Tibial artery (tissue), 4 donors: ENCODE data around the gene LEAP2.

Experiments used
- DNase-seq, 2 donors: peaks; one replicate each; pipeline ENCODE4 v3.0.0-alpha.2; 2019
- H3K27ac ChIP-seq, 2 donors: fragments of 200-600 bp; sonication (generic) in 1 of 2; 1 replicate in 1 of 2; 2 replicates in 1 of 2; pipeline ENCODE4 v1.5.1; 2018 to 2019; ENCODE audit warnings: mild to moderate bottlenecking in 1 of 2
- H3K27me3 ChIP-seq, 2 donors: fragments of 200-600 bp; sonication (generic) in 1 of 2; one replicate each; pipeline versions ENCODE4 v1.5.1 to v1.6.0; 2016 to 2019
- H3K36me3 ChIP-seq, 3 donors: fragments of 200-600 bp; sonication (generic) in 2 of 3; one replicate each; pipeline ENCODE4 v1.5.1; 2016 to 2019; ENCODE audit warnings: mild to moderate bottlenecking in 2 of 3
- H3K4me1 ChIP-seq, 4 donors: fragments of 200-600 bp; sonication (generic) in 2 of 4; 1 replicate in 3 of 4; 2 replicates in 1 of 4; pipeline ENCODE4 v1.5.1; 2016 to 2019
- H3K4me3 ChIP-seq, 2 donors: fragments of 200-600 bp; sonication (generic) in 1 of 2; 1 replicate in 1 of 2; 2 replicates in 1 of 2; pipeline ENCODE4 v1.5.1; 2018 to 2019; ENCODE audit warnings: mild to moderate bottlenecking in 2 of 2
- H3K9me3 ChIP-seq, 3 donors: fragments of 200-600 bp; sonication (generic) in 1 of 3; one replicate each; pipeline ENCODE4 v1.5.1; 2016 to 2019
- intact Hi-C: fragments of 100-400 bp; cut with DNase I; formaldehyde crosslinking; loops from one replicate; pipeline ENCODE4 v1.15.0; 2023; ENCODE audit warnings: low total_unique reads
- TF ChIP-seq, protein P1 (sequence below), 2 experiments: fragments of 200-600 bp in 1 of 2; fragments of 450-650 bp in 1 of 2; IDR thresholded peaks; one replicate each; pipeline ENCODE4 v1.5.1; 2017 to 2019; ENCODE audit warnings: antibody characterized with exemption in 2 of 2, mild to moderate bottlenecking in 1 of 2, moderate library complexity in 1 of 2

The LEAP2 gene

GRCh38 chr5:132838516-132839282 lies 34.8 kb upstream of the LEAP2 start:
- Histone ChIP-seq H3K4me1 (no peaks in the 10 kb centered on the region), H3K27me3 (no peaks in the 10 kb centered on the region), H3K27ac (no peak overlapping the region), H3K9me3 (no peaks in the 10 kb centered on the region), H3K36me3 (no peaks in the 10 kb centered on the region), H3K4me3 (no peak overlapping the region)
- DNase-seq = no peak
- TF ChIP-seq, protein P1, sequence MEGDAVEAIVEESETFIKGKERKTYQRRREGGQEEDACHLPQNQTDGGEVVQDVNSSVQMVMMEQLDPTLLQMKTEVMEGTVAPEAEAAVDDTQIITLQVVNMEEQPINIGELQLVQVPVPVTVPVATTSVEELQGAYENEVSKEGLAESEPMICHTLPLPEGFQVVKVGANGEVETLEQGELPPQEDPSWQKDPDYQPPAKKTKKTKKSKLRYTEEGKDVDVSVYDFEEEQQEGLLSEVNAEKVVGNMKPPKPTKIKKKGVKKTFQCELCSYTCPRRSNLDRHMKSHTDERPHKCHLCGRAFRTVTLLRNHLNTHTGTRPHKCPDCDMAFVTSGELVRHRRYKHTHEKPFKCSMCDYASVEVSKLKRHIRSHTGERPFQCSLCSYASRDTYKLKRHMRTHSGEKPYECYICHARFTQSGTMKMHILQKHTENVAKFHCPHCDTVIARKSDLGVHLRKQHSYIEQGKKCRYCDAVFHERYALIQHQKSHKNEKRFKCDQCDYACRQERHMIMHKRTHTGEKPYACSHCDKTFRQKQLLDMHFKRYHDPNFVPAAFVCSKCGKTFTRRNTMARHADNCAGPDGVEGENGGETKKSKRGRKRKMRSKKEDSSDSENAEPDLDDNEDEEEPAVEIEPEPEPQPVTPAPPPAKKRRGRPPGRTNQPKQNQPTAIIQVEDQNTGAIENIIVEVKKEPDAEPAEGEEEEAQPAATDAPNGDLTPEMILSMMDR (IDR thresholded peaks at IDR 0.05) = no peak
- intact Hi-C loops = no loop called here

DNA sequence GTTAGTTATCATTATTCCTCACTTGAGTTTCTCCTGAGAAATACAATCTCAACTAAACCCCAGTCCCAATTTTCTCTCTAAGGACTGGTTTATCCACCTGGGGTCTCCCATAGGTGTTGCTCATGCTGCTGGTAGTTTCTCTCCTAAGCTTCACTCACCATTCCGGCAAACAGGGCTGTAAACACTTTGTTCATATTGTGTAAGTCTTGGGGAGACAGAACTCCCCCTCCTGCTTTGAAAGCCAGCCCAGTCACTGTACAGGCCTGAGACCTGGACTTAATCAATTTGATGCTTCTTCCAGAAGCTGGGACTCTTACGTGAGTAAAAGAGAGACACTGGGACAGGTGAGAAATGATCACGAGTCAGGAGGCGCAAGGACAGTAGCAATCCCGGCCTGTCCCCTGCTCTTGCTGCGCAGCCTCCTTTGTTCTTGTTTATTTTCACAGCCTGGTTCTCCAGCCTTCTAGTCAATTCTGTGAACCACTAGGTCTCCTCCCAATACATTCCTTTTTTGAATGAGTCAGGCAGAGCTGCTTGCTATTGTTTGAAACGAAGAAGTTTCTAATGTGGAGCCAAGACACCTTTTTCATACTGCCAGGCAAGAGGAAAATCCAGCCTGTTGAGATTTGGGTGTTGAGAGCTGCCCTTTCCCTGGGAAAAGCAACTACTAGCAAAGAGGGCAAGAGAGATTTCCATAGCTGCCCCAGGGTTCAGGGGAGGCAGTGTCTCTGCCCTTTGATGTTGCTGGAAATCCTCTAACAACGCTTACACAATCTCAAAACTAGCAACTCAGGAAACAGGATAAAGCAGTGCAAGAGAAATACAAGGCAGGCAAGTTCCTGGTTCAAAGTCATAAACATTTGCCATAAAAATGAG lies 33.8 kb upstream of the LEAP2 start:
- Histone ChIP-seq H3K4me1 (no peaks in the 10 kb centered on the region), H3K4me3 (no peak overlapping the region), H3K36me3 (no peaks in the 10 kb centered on the region), H3K27me3 (no peaks in the 10 kb centered on the region), H3K27ac (no peak overlapping the region), H3K9me3 (no peaks in the 10 kb centered on the region)
- intact Hi-C loops = no loop called here
- TF ChIP-seq, protein P1 (IDR thresholded peaks at IDR 0.05) = no peak
- DNase-seq = no peak

- TF ChIP-seq, protein P1 (IDR thresholded peaks at IDR 0.05) = no peak
- no peak overlapping the region for H3K27ac ChIP-seq
- no peaks in the 10 kb centered on the region for H3K9me3 ChIP-seq
- no peak for DNase-seq
- intact Hi-C loops = no loop called here
- H3K27me3 ChIP-seq = no peaks in the 10 kb centered on the region
- no peaks in the 10 kb centered on the region for H3K36me3 ChIP-seq
- no peak overlapping the region for H3K4me3 ChIP-seq
- H3K4me1 ChIP-seq = no peaks in the 10 kb centered on the region
These were observed 33.2 kb upstream of the LEAP2 start for GRCh38 chr5:132840313-132840712.

- Histone ChIP-seq H3K36me3 (no peaks in the 10 kb centered on the region), H3K27ac (no peak overlapping the region), H3K9me3 (no peaks in the 10 kb centered on the region), H3K27me3 (no peaks in the 10 kb centered on the region), H3K4me3 (no peak overlapping the region), H3K4me1 (no peaks in the 10 kb centered on the region)
- TF ChIP-seq, protein P1 (IDR thresholded peaks at IDR 0.05) = no peak
- no peak for DNase-seq
- intact Hi-C loops = no loop called here
These were observed 32.6 kb upstream of the LEAP2 start for GRCh38 chr5:132840896-132841295.

GRCh38 chr5:132841305-132841704 lies 32.2 kb upstream of the LEAP2 start:
- Histone ChIP-seq H3K4me1 (no peaks in the 10 kb centered on the region), H3K4me3 (no peak overlapping the region), H3K36me3 (no peaks in the 10 kb centered on the region), H3K27me3 (no peaks in the 10 kb centered on the region), H3K9me3 (no peaks in the 10 kb centered on the region), H3K27ac (no peak overlapping the region)
- no peak for DNase-seq
- TF ChIP-seq, protein P1 (IDR thresholded peaks at IDR 0.05) = no peak
- intact Hi-C loops = no loop called here
